ENCODE results near the gene ZBTB21.

Gene ZBTB21

DNA sequence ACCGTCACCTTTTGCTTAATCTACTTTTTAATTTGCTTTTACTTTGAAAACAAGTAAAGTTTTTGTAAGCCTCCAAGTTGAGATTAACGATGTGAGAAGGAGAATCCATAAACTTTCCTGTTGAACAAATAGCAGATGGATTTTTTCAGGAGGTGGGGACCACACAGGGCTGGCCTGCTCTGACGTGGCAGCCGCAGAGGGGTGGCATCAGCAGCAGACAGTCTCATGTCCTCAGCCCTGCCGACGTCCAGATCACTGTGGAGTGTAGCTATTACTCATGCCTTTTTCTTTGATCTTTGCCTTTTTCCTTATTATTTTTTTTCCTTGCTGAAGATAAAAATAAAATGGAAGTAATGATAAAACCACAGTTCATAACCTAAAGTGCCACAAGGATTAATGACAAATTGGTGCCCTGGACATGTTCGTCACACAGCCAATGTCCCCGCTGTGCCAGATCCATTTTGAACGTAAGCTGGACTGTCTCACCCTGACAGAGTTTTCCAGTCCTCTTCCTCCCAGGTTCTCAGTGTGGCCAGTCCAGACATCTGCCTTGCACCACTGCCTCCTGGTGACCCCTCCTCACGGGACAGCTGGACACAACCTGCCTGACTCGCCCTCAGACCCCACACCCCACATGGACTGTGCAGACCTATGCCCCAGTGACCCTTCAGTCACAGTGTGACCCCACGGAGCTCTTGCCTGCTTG, 15.4 kb upstream of the ZBTB21 start:
- in situ Hi-C loops (cut with HindIII; ENCODE audit: low pct_unique_long_range_greater_than_20kb, low sequenced_read_pairs) = no loop called here
- no peak for TF ChIP-seq JUND (IDR thresholded peaks at IDR 0.05; ENCODE audit: low read depth)
- DNase-seq (ENCODE audit: low read depth in 1 of 2, low spot score in 1 of 2) = no peak

DNA sequence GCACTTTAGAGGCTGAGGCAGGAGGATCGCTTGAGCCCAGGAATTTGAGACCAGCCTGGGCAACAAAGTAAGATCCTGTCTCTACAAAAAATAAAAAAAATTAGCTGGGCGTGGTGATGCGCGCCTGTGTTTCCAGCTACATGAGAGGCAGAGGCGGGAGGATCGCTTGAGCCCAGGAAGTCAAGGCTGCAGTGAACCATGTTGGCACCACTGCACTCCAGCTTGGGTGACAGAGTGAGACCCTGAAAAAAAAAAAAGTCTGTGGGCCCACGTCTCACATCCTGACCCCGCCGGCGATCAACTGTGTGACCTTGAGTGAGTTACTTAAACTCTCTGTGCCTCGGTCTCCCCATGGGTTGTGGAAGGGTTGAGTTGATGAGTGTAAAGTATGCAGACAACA, 12.7 kb upstream of the ZBTB21 start:
- TF ChIP-seq JUND (IDR thresholded peaks at IDR 0.05; ENCODE audit: low read depth) = no peak
- in situ Hi-C loops (cut with HindIII; ENCODE audit: low pct_unique_long_range_greater_than_20kb, low sequenced_read_pairs) = no loop called here
- DNase-seq (ENCODE audit: low read depth in 1 of 2, low spot score in 1 of 2) = no peak

DNA sequence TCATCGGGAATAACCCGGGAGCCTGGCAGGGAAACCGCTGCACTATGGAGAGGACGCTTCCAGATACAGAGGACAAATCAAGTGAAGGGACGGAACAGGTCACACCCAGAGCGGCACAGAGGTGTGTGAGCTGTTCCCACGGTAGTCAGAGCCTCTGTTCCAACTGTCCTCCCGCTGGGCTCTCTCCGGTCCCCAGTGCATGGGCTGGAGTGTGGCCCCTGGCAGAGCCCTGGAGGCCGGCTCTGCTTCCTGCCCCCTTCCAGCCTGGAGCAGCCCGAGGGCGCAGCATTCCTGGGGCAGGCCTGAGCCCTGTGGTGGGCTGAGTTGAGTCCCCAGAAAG, 11.9 kb upstream of the ZBTB21 start:
- no peak for TF ChIP-seq JUND (IDR thresholded peaks at IDR 0.05; ENCODE audit: low read depth)
- in situ Hi-C loops (cut with HindIII; ENCODE audit: low pct_unique_long_range_greater_than_20kb, low sequenced_read_pairs) = no loop called here
- no peak for DNase-seq (ENCODE audit: low read depth in 1 of 2, low spot score in 1 of 2)

DNA sequence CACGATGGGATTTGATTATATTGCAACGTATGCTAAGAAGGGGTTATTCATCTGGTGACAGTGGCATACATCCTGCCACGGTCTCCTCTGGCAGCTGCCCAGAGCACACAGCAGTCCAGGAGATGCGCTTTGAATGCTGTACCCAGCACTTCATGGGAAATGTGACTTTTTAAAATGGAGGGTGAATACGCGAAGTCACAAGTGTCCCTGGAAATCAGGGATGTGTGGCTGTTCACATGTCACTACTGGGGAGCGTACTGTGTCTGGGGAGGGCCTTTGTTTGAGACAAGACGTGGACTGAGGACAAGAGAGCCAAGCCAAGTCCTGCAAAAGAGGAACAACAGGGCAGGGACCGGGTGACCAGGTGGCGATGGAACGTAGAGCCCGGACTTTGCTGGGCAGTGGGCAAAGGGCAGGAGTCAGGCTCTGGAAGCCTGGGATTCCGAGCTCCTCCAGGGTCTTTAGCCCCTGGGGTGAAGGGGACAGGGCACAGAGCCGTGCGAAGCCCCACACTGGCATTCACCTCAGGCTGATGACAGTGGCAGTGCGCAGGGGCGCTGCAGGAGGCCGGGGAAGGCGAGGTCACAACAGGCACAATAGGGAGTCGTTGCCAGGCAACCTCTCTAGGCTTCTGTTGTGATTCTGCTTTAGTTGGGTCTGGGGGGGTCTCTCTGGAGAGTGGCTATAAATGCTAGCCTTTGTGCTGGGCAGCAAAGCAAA, 11.4 kb upstream of the ZBTB21 start:
- TF ChIP-seq JUND (IDR thresholded peaks at IDR 0.05; ENCODE audit: low read depth) = no peak
- in situ Hi-C loops (cut with HindIII; ENCODE audit: low pct_unique_long_range_greater_than_20kb, low sequenced_read_pairs) = no loop called here
- no peak for DNase-seq (ENCODE audit: low read depth in 1 of 2, low spot score in 1 of 2)

DNA sequence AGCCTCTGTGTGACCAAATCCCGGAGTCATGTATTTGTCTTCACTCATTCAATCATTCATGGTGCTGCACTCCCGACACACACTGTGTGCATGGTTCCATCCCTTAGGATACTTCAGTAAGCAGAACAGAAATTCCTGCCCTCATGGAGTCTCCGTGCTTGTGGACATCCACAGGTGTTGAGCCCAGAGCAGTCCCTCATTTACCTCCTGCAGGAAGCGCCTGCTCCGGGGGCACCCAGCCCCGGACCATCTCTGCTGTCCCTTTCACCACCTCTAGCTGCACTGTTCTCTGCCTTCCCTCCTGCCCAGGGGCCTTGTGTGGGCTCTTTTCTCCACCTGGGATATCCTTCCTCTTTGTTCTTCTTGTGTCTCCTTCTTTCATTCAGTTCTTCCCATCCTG, 9.5 kb upstream of the ZBTB21 start:
- DNase-seq (ENCODE audit: low read depth in 1 of 2, low spot score in 1 of 2) = no peak
- TF ChIP-seq JUND (IDR thresholded peaks at IDR 0.05; ENCODE audit: low read depth) = no peak
- in situ Hi-C loops (cut with HindIII; ENCODE audit: low pct_unique_long_range_greater_than_20kb, low sequenced_read_pairs) = no loop called here

DNA sequence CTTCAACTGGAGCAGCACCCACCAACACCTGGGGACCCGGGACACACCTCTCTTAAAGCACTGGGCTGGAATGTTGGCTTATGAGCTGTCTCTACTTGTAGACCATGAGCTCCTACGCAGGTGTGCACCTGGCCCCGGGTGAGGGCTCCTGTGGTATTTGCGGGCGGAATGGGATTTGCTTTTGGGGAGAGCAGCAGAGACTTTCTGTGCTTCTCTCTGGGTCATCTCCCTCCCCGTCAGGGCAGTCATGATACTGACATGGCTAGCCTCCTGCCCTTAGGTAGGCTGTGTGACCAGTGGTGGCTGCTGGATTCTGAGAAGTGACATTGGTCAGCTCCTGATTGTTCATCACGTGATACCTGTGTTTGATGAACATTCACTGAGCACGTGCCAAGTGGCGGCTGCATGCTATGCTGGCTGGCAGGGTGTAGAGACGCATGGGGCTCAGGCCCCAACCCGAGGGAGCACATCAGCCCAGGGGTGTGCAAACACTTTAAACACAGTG, 9.0 kb upstream of the ZBTB21 start:
- in situ Hi-C loops (cut with HindIII; ENCODE audit: low pct_unique_long_range_greater_than_20kb, low sequenced_read_pairs) = no loop called here
- no peak for TF ChIP-seq JUND (IDR thresholded peaks at IDR 0.05; ENCODE audit: low read depth)
- no peak for DNase-seq (ENCODE audit: low read depth in 1 of 2, low spot score in 1 of 2)

DNA sequence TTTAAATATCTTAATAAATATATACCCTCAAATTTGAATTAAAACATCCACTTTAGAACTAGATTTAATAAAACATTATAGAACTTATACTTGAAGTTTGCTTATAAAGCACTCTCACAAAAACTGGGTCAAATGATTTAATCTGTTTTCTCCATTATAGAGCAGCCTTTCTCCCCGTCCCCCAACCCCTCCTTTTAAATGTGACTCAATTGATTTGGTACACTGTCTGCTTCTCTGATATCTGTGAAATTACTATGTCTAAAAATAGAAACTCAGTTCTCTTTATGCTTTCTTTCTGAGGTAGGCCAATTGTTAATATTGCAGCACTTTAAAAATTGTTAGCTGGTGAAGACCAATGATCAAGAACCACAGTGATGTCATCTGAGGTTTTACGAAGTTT, 6.9 kb upstream of the ZBTB21 start:
- in situ Hi-C loops (cut with HindIII; ENCODE audit: low pct_unique_long_range_greater_than_20kb, low sequenced_read_pairs) = no loop called here
- DNase-seq (ENCODE audit: low read depth in 1 of 2, low spot score in 1 of 2) = no peak
- TF ChIP-seq JUND (IDR thresholded peaks at IDR 0.05; ENCODE audit: low read depth) = no peak

DNA sequence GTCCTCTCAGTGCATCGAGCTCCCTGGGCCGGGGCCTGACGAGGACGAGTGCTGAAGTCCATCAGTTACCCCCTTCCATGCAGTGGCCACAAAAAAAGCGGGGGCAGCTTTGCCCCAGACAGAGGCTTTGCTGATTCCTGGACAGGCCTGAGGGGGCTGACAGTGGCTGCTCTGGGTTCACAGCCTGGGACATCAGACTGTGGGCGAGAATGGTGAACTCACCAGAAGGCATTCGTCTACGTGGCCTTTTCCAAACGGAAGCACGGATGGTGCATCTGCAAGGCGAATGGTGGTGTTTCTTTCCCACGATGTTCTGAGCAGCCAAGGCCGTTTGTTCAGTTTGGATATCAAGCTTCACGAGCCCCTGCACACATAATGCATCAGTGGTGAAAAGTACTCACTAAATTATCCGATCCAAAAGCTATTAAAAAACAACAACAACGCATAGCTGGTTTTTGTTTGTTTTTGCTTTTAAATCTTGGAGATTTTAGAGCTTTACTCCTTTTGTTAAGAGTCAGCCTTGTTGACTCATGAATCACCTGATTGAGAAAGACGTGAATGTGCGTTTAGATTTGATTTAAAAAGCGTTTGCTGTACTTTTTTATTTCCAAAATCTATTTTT, 6.3 kb upstream of the ZBTB21 start:
- in situ Hi-C loops (cut with HindIII; ENCODE audit: low pct_unique_long_range_greater_than_20kb, low sequenced_read_pairs) = no loop called here
- DNase-seq (ENCODE audit: low read depth in 1 of 2, low spot score in 1 of 2) = no peak
- TF ChIP-seq JUND (IDR thresholded peaks at IDR 0.05; ENCODE audit: low read depth) = no peak

DNA sequence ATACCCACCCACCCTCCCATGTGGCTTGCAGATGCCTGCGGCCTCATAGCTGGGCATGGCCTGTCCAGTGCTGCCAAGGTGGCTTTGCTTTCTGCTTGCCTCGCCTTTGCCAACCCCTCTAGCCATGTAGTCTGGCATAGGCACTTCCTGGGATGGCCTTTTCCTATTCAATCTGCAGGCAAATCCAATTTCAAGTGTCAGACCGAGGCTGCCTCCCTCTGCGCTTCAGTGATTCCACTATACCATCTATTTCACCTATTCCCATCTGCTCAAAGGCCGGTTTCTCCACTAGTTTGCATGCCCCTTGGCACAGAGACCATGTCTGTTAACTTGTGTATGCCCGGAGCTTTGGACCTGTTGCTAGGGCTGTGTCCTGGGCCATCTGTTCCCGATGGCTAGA, 3.8 kb upstream of the ZBTB21 start:
- in situ Hi-C loops (cut with HindIII; ENCODE audit: low pct_unique_long_range_greater_than_20kb, low sequenced_read_pairs) = no loop called here
- DNase-seq (ENCODE audit: low read depth in 1 of 2, low spot score in 1 of 2) = no peak
- no peak for TF ChIP-seq JUND (IDR thresholded peaks at IDR 0.05; ENCODE audit: low read depth)

DNA sequence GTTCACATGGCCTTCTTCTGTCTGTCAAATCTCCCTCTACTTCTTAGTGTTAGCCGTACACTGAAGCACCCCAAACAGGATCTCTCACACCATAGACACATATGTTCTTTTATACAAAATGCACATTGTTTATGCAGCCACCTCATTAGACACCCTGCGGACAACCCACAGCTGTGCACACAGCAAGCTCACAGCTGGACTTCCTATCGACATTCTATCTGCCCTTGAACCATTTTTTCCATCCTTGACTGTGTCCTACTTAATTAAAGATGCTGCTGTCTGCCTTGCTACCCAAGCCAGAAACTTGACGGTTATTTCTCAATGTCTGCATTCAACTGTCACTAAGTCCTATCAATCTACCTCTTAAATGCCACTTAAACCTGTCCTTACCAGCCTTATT, 3.2 kb upstream of the ZBTB21 start:
- no peak for DNase-seq (ENCODE audit: low read depth in 1 of 2, low spot score in 1 of 2)
- no peak for TF ChIP-seq JUND (IDR thresholded peaks at IDR 0.05; ENCODE audit: low read depth)
- in situ Hi-C loops (cut with HindIII; ENCODE audit: low pct_unique_long_range_greater_than_20kb, low sequenced_read_pairs) = no loop called here

DNA sequence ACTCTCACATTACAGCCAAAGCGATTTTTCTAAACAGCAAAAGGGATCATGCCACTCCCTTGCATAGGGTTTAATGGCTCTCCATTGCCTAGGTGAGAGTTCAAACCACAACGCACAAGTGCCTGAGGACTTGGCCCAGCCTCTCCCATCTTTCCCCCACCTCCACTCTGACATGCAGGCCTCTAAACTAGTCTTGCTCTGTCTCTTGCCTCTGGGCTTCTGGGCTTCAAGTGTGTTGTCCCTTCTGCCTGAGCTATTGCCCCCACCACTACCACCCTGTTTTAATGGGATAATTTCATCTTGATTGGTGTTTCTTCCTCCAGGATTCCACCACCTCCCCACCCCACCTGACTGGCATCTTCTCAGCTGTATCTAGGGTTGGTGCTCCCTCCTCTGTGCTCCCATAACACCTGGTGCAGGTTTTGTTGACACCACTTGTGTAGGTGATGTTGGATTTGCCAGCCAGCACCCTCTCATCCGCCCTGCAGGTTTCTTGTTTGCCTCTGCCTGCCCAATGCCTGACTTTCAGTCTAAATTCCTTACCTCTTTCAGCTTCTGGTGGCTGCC, 2.7 kb upstream of the ZBTB21 start:
- in situ Hi-C loops (cut with HindIII; ENCODE audit: low pct_unique_long_range_greater_than_20kb, low sequenced_read_pairs) = no loop called here
- peak in 1 of 2 experiments; percentile 42 for DNase-seq (ENCODE audit: low read depth in 1 of 2, low spot score in 1 of 2)
- no peak for TF ChIP-seq JUND (IDR thresholded peaks at IDR 0.05; ENCODE audit: low read depth)

DNA sequence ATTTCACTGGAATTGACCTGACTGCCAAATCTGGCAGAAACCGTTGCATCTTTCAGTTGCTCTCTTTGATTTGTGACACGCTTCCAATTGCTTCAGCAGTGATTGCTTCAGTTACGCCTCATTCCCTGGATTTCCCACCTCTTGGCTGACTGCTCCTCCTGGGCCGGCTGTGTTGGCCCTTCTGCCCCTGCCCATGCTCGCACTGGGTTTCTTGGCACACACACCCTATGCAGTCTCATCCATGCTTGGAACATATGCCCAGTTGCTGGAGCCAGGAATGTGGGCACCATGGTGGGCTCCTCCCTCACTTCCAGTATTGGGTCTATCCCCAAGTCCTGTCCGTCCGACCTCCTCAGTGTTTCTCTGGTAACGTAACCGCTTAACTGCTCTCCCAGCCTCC, 2.2 kb upstream of the ZBTB21 start:
- no peak for DNase-seq (ENCODE audit: low read depth in 1 of 2, low spot score in 1 of 2)
- in situ Hi-C loops (cut with HindIII; ENCODE audit: low pct_unique_long_range_greater_than_20kb, low sequenced_read_pairs) = no loop called here
- no peak for TF ChIP-seq JUND (IDR thresholded peaks at IDR 0.05; ENCODE audit: low read depth)

Data from T47D (cell line).